GM18873 (cell line): Measurements from ENCODE around the gene UVRAG.
"Not testable (repeated sequence)": the region's sequence is repeated elsewhere in the genome, so short reads cannot be mapped to it uniquely, and the experiment has no call there.

Experiments
- ATAC-seq: cut with Tn5 transposase; IDR thresholded peaks from one replicate; pipeline ENCODE4 v1.9.1; 2021; ENCODE audit warnings: mild to moderate bottlenecking, moderate library complexity, moderate number of reproducible peaks; ENCODE audit not compliant: unreplicated experiment, low FRiP score

The UVRAG gene

GRCh38 chr11:75910426-75911145 lies 95.6 kb downstream of the UVRAG start:
- no peak for ATAC-seq

GRCh38 chr11:75911459-75911858 lies 96.4 kb downstream of the UVRAG start:
- ATAC-seq: no peak

GRCh38 chr11:75913984-75914383 lies 99.0 kb downstream of the UVRAG start:
- ATAC-seq: no peak

- ATAC-seq: no peak
These were observed 101.9 kb downstream of the UVRAG start for GRCh38 chr11:75916882-75917281.

GRCh38 chr11:75918331-75918730 lies 103.3 kb downstream of the UVRAG start:
- ATAC-seq: no peak

GRCh38 chr11:75919525-75919924 lies 104.5 kb downstream of the UVRAG start:
- no peak for ATAC-seq

- no peak for ATAC-seq
These were observed 105.8 kb downstream of the UVRAG start for GRCh38 chr11:75920848-75921247.

GRCh38 chr11:75921808-75922207 lies 106.8 kb downstream of the UVRAG start:
- ATAC-seq: no peak

GRCh38 chr11:75924966-75925784 lies 110.2 kb downstream of the UVRAG start:
- ATAC-seq: no peak

- ATAC-seq: no peak
These were observed 110.8 kb downstream of the UVRAG start for GRCh38 chr11:75925785-75926164.

GRCh38 chr11:75929706-75930105 lies 114.7 kb downstream of the UVRAG start:
- no peak for ATAC-seq

- ATAC-seq: no peak
These were observed 115.5 kb downstream of the UVRAG start for GRCh38 chr11:75930534-75930933.

- ATAC-seq: no peak
These were observed 116.1 kb downstream of the UVRAG start for GRCh38 chr11:75931124-75931523.

GRCh38 chr11:75933736-75934135 lies 118.7 kb downstream of the UVRAG start:
- ATAC-seq: not testable (repeated sequence)

- no peak for ATAC-seq
These were observed 119.8 kb downstream of the UVRAG start for GRCh38 chr11:75934851-75935250.

- no peak for ATAC-seq
These were observed 123.5 kb downstream of the UVRAG start for GRCh38 chr11:75938543-75938942.

- ATAC-seq: no peak
These were observed 124.5 kb downstream of the UVRAG start for GRCh38 chr11:75939516-75939915.

- ATAC-seq: no peak
These were observed 125.0 kb downstream of the UVRAG start for GRCh38 chr11:75939992-75940391.

GRCh38 chr11:75940911-75941310 lies 125.9 kb downstream of the UVRAG start:
- ATAC-seq: no peak

- ATAC-seq: no peak
These were observed 129.5 kb downstream of the UVRAG start for GRCh38 chr11:75944515-75944914.

GRCh38 chr11:75945446-75945845 lies 130.4 kb downstream of the UVRAG start:
- ATAC-seq: no peak

GRCh38 chr11:75945947-75946346 lies 130.9 kb downstream of the UVRAG start:
- ATAC-seq: no peak
